ENCODE measurements around the gene JPH4. TPM values are rescaled to one million over a fixed set of nuclear protein-coding genes. Genes with fewer than 3 reads are reported as not detected.
A peak's percentile ranks its signal among the peaks of the same experiment; 100 is the strongest.
"Not testable (repeated sequence)": the region's sequence is repeated elsewhere in the genome, so short reads cannot be mapped to it uniquely, and the experiment has no call there.

Gene JPH4
- total and polyA plus RNA-seq, 2 experiments from 2014 or later, result 2.7 TPM

GRCh38 chr14:23590198-23590597 lies 11.6 kb upstream of the JPH4 start:
- no peak for DNase-seq (ENCODE audit: low spot score)
- H2AFZ ChIP-seq, result no peak overlapping the region

GRCh38 chr14:23589606-23590005 lies 11.0 kb upstream of the JPH4 start:
- H3K9me3 ChIP-seq (ENCODE audit: low read depth), result no peaks in the 10 kb centered on the region
- TF ChIP-seq EZH2phosphoT487 (IDR thresholded peaks at IDR 0.05; ENCODE audit: low read depth, severe bottlenecking, unreplicated experiment), result no peak
- TF ChIP-seq, protein P1, sequence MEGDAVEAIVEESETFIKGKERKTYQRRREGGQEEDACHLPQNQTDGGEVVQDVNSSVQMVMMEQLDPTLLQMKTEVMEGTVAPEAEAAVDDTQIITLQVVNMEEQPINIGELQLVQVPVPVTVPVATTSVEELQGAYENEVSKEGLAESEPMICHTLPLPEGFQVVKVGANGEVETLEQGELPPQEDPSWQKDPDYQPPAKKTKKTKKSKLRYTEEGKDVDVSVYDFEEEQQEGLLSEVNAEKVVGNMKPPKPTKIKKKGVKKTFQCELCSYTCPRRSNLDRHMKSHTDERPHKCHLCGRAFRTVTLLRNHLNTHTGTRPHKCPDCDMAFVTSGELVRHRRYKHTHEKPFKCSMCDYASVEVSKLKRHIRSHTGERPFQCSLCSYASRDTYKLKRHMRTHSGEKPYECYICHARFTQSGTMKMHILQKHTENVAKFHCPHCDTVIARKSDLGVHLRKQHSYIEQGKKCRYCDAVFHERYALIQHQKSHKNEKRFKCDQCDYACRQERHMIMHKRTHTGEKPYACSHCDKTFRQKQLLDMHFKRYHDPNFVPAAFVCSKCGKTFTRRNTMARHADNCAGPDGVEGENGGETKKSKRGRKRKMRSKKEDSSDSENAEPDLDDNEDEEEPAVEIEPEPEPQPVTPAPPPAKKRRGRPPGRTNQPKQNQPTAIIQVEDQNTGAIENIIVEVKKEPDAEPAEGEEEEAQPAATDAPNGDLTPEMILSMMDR (IDR thresholded peaks at IDR 0.05; ENCODE audit: poor library complexity), result no peak
- no peak for TF ChIP-seq EZH2 (IDR thresholded peaks at IDR 0.05; ENCODE audit: borderline replicate concordance)
- no peaks in the 10 kb centered on the region for H4K20me1 ChIP-seq (ENCODE audit: insufficient read depth, poor library complexity, severe bottlenecking)
- no peaks in the 10 kb centered on the region for H3K79me2 ChIP-seq
- no peak overlapping the region for H3K27ac ChIP-seq
- H3K4me1 ChIP-seq (ENCODE audit: insufficient read depth), result no peaks in the 10 kb centered on the region
- H3K4me3 ChIP-seq, result no peak overlapping the region
- H3K4me2 ChIP-seq, result no peak overlapping the region
- WGBS (ENCODE audit: low lambda C conversion rate, missing lambda C conversion rate), result 87% methylated on average over 2 of the region's 2 CpGs
- no peaks in the 10 kb centered on the region for H3K27me3 ChIP-seq
- H2AFZ ChIP-seq, result peak overlapping the region; percentile 27
- H3K9me2 ChIP-seq (replicated peaks; ENCODE audit: insufficient read depth), result no peaks in the 10 kb centered on the region
- peak; percentile 4 for DNase-seq (ENCODE audit: low spot score)
- H3K36me3 ChIP-seq (replicated peaks; ENCODE audit: insufficient read depth, low read depth), result no peaks in the 10 kb centered on the region

More at GRCh38 chr14:23590198-23590597, 11.6 kb upstream of the JPH4 start:
- Histone ChIP-seq H3K4me2 (no peak overlapping the region), H3K9me3 (ENCODE audit: low read depth) (no peaks in the 10 kb centered on the region), H3K4me3 (no peak overlapping the region), H4K20me1 (ENCODE audit: insufficient read depth, poor library complexity, severe bottlenecking) (no peaks in the 10 kb centered on the region), H3K9me2 (replicated peaks; ENCODE audit: insufficient read depth) (no peaks in the 10 kb centered on the region), H3K36me3 (replicated peaks; ENCODE audit: insufficient read depth, low read depth) (no peaks in the 10 kb centered on the region), H3K79me2 (no peaks in the 10 kb centered on the region), H3K27ac (no peak overlapping the region), H3K27me3 (no peaks in the 10 kb centered on the region), H3K4me1 (ENCODE audit: insufficient read depth) (no peaks in the 10 kb centered on the region)
- no peak for TF ChIP-seq EZH2phosphoT487 (IDR thresholded peaks at IDR 0.05; ENCODE audit: low read depth, severe bottlenecking, unreplicated experiment)
- TF ChIP-seq, protein P1 (IDR thresholded peaks at IDR 0.05; ENCODE audit: poor library complexity), result no peak
- TF ChIP-seq EZH2 (IDR thresholded peaks at IDR 0.05; ENCODE audit: borderline replicate concordance), result no peak
- 95% methylated on average over 4 of the region's 4 CpGs for WGBS (ENCODE audit: low lambda C conversion rate, missing lambda C conversion rate)

GRCh38 chr14:23588884-23589598 lies 10.5 kb upstream of the JPH4 start:
- Histone ChIP-seq H2AFZ (peak overlapping the region; percentile 27), H3K79me2 (no peaks in the 10 kb centered on the region), H4K20me1 (ENCODE audit: insufficient read depth, poor library complexity, severe bottlenecking) (no peaks in the 10 kb centered on the region), H3K9me3 (ENCODE audit: low read depth) (no peaks in the 10 kb centered on the region), H3K4me1 (ENCODE audit: insufficient read depth) (no peaks in the 10 kb centered on the region), H3K36me3 (replicated peaks; ENCODE audit: insufficient read depth, low read depth) (no peaks in the 10 kb centered on the region), H3K9me2 (replicated peaks; ENCODE audit: insufficient read depth) (no peaks in the 10 kb centered on the region), H3K4me2 (no peak overlapping the region), H3K27ac (no peak overlapping the region), H3K27me3 (no peaks in the 10 kb centered on the region), H3K4me3 (no peak overlapping the region)
- peak; percentile 96 for DNase-seq (ENCODE audit: low spot score)
- TF ChIP-seq EZH2 (IDR thresholded peaks at IDR 0.05; ENCODE audit: borderline replicate concordance) (no peak), EZH2phosphoT487 (IDR thresholded peaks at IDR 0.05; ENCODE audit: low read depth, severe bottlenecking, unreplicated experiment) (no peak)
- TF ChIP-seq, protein P1 (IDR thresholded peaks at IDR 0.05; ENCODE audit: poor library complexity), result peak; percentile 91
- WGBS (ENCODE audit: low lambda C conversion rate, missing lambda C conversion rate), result 12% methylated on average over 5 of the region's 5 CpGs

DNA sequence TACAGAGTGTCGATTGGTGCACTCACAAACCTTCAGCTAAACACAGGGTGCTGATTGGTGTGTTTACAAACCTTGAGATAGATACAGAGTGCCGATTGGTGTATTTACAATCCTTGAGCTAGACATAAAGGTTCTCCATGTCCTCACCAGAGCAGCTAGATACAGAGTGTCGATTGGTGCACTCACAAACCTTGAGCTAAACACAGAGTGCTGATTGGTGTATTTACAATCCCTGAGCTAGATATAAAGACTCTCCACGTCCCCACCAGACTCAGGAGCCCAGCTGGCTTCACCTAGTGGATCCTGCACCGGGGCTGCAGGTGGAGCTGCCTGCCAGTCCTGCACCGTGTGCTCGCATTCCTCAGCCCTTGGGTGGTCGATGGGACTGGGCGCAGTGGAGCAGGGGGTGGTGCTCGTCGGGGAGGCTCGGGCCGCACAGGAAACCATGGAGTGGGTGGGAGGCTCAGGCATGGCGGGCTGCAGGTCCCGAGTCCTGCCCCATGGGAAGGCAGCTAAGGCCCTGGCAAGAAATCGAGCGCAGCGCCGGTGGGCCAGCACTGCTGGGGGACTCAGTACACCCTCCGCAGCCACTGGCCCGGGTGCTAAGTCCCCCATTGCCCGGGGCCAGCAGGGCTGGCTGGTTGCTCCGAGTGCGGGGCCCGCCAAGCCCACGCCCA lies 6.1 kb upstream of the JPH4 start:
- H3K27ac ChIP-seq; DNase-seq (ENCODE audit: low spot score); H2AFZ ChIP-seq; H3K4me3 ChIP-seq; H4K20me1 ChIP-seq (ENCODE audit: insufficient read depth, poor library complexity, severe bottlenecking); H3K36me3 ChIP-seq (replicated peaks; ENCODE audit: insufficient read depth, low read depth); H3K4me1 ChIP-seq (ENCODE audit: insufficient read depth); H3K79me2 ChIP-seq; H3K9me3 ChIP-seq (ENCODE audit: low read depth); H3K9me2 ChIP-seq (replicated peaks; ENCODE audit: insufficient read depth); H3K4me2 ChIP-seq; H3K27me3 ChIP-seq: not testable (repeated sequence)
- WGBS (ENCODE audit: low lambda C conversion rate, missing lambda C conversion rate), result 94% methylated on average over 22 of the region's 26 CpGs

DNA sequence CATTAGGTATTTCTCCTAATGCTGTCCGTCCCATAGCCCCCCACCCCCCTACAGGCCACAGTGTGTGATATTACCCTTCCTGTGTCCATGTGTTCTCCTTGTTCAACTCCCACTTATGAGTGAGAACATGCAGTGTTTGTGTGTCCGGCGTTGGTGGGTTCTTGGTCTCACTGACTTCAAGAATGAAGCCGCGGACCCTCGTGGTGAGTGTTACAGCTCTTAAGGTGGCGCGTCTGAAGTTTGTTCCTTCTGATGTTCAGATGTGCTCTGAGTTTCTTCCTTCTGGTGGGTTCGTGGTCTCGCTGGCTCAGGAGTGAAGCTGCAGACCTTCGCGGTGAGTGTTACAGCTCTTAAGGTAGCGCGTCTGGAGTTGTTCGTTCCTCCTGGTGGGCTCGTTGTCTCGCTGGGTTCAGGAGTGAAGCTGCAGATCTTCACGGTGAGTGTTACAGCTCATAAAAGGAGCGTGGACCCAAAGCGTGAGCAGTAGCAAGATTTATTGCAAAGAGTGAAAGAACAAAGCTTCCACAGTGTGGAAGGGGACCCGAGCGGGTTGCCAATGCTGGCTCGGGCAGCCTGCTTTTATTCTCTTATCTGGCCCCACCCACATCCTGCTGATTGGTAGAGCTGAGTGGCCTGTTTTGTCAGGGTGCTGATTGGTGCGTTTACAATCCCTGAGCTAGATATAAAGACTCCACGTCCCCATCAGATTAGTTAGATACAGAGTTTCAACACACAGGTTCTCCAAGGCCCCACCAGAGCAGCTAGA lies 5.4 kb upstream of the JPH4 start:
- H3K27ac ChIP-seq; H3K4me3 ChIP-seq; H3K27me3 ChIP-seq; H3K9me3 ChIP-seq (ENCODE audit: low read depth); H3K4me2 ChIP-seq; H2AFZ ChIP-seq; H3K79me2 ChIP-seq; H3K36me3 ChIP-seq (replicated peaks; ENCODE audit: insufficient read depth, low read depth); H4K20me1 ChIP-seq (ENCODE audit: insufficient read depth, poor library complexity, severe bottlenecking); H3K9me2 ChIP-seq (replicated peaks; ENCODE audit: insufficient read depth); DNase-seq (ENCODE audit: low spot score); H3K4me1 ChIP-seq (ENCODE audit: insufficient read depth): not testable (repeated sequence)
- 86% methylated on average over 25 of the region's 25 CpGs for WGBS (ENCODE audit: low lambda C conversion rate, missing lambda C conversion rate)
